ENCODE data around the gene PXMP2.

PXMP2 gene

GRCh38 chr12:132695431-132695830 is 8.0 kb downstream of the PXMP2 start:
- DNase-seq: no peak

GRCh38 chr12:132698341-132698740 is 11.0 kb downstream of the PXMP2 start:
- DNase-seq: no peak

- peak; percentile 51 for DNase-seq
Observed at GRCh38 chr12:132700212-132700822, 12.9 kb downstream of the PXMP2 start.

GRCh38 chr12:132702640-132703039 is 15.3 kb downstream of the PXMP2 start:
- DNase-seq: no peak

- no peak for DNase-seq
Observed at GRCh38 chr12:132703641-132704040, 16.3 kb downstream of the PXMP2 start.

GRCh38 chr12:132707241-132707640 is 19.9 kb downstream of the PXMP2 start:
- DNase-seq: no peak

- DNase-seq: no peak
Observed at GRCh38 chr12:132708150-132708549, 20.8 kb downstream of the PXMP2 start.

GRCh38 chr12:132710043-132710404 is 22.6 kb downstream of the PXMP2 start:
- DNase-seq: no peak

GRCh38 chr12:132710405-132711079 is 23.2 kb downstream of the PXMP2 start, which contains the start of gene PGAM5:
Gene PGAM5, plus strand, starts transcription at chr12:132710842. Its CDS starts 35 bp downstream, at chr12:132710877.
- DNase-seq: peak; percentile 82

- no peak for DNase-seq
Observed at GRCh38 chr12:132711080-132711843, 23.9 kb downstream of the PXMP2 start.

- DNase-seq: no peak
Observed at GRCh38 chr12:132713123-132713522, 25.7 kb downstream of the PXMP2 start.

GRCh38 chr12:132715874-132716273 is 28.5 kb downstream of the PXMP2 start:
- DNase-seq: no peak

- DNase-seq: no peak
Observed at GRCh38 chr12:132716356-132716755, 29.0 kb downstream of the PXMP2 start.

- DNase-seq: no peak
Observed at GRCh38 chr12:132717011-132717410, 29.6 kb downstream of the PXMP2 start.

- no peak for DNase-seq
Observed at GRCh38 chr12:132717531-132718387, 30.4 kb downstream of the PXMP2 start.

GRCh38 chr12:132718644-132719043 is 31.3 kb downstream of the PXMP2 start:
- DNase-seq: no peak

- no peak for DNase-seq
Observed at GRCh38 chr12:132719141-132719953, 32.0 kb downstream of the PXMP2 start.

GRCh38 chr12:132719954-132720324 is 32.6 kb downstream of the PXMP2 start:
- no peak for DNase-seq

- no peak for DNase-seq
Observed at GRCh38 chr12:132720606-132721345, 33.4 kb downstream of the PXMP2 start.

GRCh38 chr12:132723015-132723763 is 35.8 kb downstream of the PXMP2 start:
- no peak for DNase-seq
